ENCODE results near the gene SLC6A3.

DNA sequence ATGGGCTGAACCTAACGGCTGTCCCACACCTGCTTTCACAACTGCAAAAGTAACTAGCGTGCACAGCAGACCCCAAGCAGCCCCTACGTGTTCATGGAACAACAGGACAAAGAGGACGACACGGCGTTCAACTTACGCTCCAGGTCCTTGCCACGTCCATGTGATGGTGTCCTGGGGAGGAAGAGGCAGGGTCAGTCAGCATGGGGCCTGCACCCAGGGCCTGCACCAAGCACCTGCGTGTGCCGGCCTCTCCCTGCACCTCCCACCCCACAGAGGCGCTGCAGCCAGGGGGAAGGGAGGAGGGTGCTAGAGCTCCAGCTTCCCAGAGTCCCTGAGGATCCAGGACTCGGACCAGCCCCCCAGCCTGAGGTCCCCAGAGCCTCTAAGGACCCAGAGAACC is 35.6 kb upstream of the SLC6A3 start:
- TF ChIP-seq, protein P1, sequence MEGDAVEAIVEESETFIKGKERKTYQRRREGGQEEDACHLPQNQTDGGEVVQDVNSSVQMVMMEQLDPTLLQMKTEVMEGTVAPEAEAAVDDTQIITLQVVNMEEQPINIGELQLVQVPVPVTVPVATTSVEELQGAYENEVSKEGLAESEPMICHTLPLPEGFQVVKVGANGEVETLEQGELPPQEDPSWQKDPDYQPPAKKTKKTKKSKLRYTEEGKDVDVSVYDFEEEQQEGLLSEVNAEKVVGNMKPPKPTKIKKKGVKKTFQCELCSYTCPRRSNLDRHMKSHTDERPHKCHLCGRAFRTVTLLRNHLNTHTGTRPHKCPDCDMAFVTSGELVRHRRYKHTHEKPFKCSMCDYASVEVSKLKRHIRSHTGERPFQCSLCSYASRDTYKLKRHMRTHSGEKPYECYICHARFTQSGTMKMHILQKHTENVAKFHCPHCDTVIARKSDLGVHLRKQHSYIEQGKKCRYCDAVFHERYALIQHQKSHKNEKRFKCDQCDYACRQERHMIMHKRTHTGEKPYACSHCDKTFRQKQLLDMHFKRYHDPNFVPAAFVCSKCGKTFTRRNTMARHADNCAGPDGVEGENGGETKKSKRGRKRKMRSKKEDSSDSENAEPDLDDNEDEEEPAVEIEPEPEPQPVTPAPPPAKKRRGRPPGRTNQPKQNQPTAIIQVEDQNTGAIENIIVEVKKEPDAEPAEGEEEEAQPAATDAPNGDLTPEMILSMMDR (conservative IDR thresholded peaks at IDR 0.05 in 1 of 2, IDR thresholded peaks at IDR 0.05 in 1 of 2; ENCODE audit: extremely low read depth in 1 of 2, insufficient read depth in 1 of 2, low read depth in 1 of 2, low read length in 2 of 2), result no peak
- TF ChIP-seq EZH2 (IDR thresholded peaks at IDR 0.05; ENCODE audit: borderline replicate concordance, low read length), result no peak
